ENCODE data around the gene FAM168B. TPM values are rescaled to one million over a fixed set of nuclear protein-coding genes. Genes with fewer than 3 reads are reported as not detected.
"Not testable (repeated sequence)": the region's sequence is repeated elsewhere in the genome, so short reads cannot be mapped to it uniquely, and the experiment has no call there.

Gene FAM168B
- total RNA-seq, 2 donors from 2014 or later: 97.8 to 124 TPM

DNA sequence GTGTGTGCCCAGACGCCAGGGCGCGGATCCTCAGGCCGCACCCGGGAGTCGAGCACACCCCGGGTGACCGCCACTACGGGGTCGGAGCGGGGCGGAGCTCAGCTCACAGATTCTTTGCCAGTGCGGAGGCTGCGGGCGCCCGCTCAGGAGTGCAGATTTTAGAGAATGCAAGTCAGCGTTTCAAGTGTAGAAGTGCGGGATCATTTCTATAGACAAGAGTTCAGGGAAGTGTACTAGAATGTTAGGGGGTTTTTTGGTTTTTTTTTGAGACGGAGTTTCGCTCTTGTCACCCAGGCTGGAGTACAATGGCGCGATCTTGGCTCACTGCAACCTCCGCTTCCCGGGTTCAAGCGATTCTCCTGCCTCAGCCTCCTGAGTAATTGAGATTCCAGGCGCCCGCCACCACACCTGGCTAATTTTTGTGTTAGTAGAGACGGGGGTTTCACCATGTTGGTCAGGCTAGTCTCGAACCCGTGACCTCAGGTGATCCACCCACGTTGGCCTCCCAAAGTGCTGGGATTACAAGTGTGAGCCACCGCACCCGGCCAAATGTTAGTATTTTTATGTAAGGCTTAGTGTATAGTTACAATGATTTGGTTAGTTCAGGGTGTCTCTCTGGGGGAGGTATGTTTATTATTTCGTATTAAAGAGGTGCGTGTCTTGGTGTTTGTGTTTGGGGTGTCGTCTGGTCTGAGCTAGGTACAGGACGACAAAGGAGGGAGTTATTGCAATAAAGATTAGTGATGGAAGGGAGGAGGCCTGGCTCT is 619 bp upstream of the FAM168B start:
- no peak for DNase-seq (ENCODE audit: low spot score)
- H3K27me3 ChIP-seq: no peaks in the 10 kb centered on the region
- peak overlapping the region; percentile 65 to 71 for H3K4me3 ChIP-seq
- peak overlapping the region; percentile 91 to 93 for H3K27ac ChIP-seq
- peaks cover 10% of the 10 kb centered on the region for H3K36me3 ChIP-seq
- TF ChIP-seq, protein P1, sequence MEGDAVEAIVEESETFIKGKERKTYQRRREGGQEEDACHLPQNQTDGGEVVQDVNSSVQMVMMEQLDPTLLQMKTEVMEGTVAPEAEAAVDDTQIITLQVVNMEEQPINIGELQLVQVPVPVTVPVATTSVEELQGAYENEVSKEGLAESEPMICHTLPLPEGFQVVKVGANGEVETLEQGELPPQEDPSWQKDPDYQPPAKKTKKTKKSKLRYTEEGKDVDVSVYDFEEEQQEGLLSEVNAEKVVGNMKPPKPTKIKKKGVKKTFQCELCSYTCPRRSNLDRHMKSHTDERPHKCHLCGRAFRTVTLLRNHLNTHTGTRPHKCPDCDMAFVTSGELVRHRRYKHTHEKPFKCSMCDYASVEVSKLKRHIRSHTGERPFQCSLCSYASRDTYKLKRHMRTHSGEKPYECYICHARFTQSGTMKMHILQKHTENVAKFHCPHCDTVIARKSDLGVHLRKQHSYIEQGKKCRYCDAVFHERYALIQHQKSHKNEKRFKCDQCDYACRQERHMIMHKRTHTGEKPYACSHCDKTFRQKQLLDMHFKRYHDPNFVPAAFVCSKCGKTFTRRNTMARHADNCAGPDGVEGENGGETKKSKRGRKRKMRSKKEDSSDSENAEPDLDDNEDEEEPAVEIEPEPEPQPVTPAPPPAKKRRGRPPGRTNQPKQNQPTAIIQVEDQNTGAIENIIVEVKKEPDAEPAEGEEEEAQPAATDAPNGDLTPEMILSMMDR (IDR thresholded peaks at IDR 0.05): peak in 1 of 2 donors; percentile 1
- H3K9me3 ChIP-seq: no peaks in the 10 kb centered on the region
- H3K4me1 ChIP-seq: peaks cover 0 to 20% of the 10 kb centered on the region in 2 donors

DNA sequence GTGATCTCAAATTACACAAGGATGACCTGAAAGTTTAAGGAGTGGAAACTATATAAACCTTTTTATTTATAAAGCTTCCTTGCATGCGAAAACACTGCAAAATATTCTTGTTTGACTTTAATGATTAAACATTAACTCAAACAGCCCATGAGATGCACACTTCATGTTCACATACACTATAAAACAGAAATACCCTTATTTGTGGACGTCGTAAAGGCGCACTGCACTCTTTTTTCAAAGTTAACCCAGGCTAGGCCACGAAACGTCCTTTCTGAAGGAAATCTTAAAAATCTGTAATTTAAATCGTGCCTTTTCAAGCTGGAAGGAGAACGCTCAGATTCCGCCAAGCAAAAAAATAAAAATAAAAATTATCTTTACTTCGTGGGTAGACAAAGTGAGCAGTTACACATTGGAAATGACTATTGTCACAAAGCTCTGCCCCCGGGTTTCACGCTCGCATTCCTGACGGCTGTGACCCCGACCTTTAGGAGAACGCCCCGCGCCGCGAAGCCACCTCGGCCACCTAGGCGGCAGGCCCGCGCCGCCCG is 728 bp downstream of the FAM168B start:
- TF ChIP-seq, protein P1 (IDR thresholded peaks at IDR 0.05): no peak
- H3K27ac ChIP-seq: peak overlapping the region; percentile 91 to 93
- H3K9me3 ChIP-seq: no peaks in the 10 kb centered on the region
- H3K4me1 ChIP-seq: peaks cover 0 to 20% of the 10 kb centered on the region in 2 donors
- H3K27me3 ChIP-seq: no peaks in the 10 kb centered on the region
- H3K4me3 ChIP-seq: peak overlapping the region; percentile 65 to 71
- no peak for DNase-seq (ENCODE audit: low spot score)
- peaks cover 17% of the 10 kb centered on the region for H3K36me3 ChIP-seq

DNA sequence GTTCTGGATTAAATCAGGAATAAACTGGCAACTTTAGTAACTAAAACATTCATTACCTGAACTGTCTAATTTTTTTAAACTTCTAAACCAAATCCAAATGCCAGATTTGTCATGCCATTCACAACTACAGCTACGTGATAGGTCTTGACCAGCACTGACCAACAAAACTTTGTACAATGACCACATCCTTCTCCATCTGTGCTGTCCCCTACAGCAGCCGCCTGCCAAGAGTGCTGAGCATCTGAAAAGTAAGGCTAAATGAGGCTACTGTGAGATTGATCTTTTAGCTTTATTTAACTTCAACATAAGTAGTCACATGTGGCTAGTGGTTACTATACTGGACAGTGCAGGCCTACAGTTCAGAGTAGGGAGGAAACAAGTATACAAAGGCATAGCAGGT is 7.6 kb downstream of the FAM168B start:
- H3K27ac ChIP-seq: no peak overlapping the region
- H3K4me3 ChIP-seq: no peak overlapping the region
- H3K9me3 ChIP-seq: no peaks in the 10 kb centered on the region
- DNase-seq (ENCODE audit: low spot score): no peak
- TF ChIP-seq, protein P1 (IDR thresholded peaks at IDR 0.05): no peak
- H3K36me3 ChIP-seq: peaks cover 34% of the 10 kb centered on the region
- no peaks in the 10 kb centered on the region for H3K27me3 ChIP-seq
- peaks cover 0 to 38% of the 10 kb centered on the region in 2 donors for H3K4me1 ChIP-seq

- Histone ChIP-seq H3K9me3 (no peaks in the 10 kb centered on the region), H3K36me3 (peaks cover 54% of the 10 kb centered on the region), H3K27me3 (no peaks in the 10 kb centered on the region), H3K27ac (no peak overlapping the region), H3K4me3 (no peak overlapping the region), H3K4me1 (peaks cover 0 to 43% of the 10 kb centered on the region in 2 donors)
- DNase-seq (ENCODE audit: low spot score): no peak
- TF ChIP-seq, protein P1 (IDR thresholded peaks at IDR 0.05): no peak
These were observed 12.1 kb downstream of the FAM168B start for GRCh38 chr2:131081190-131081589.

- not testable (repeated sequence) for H3K9me3 ChIP-seq; H3K4me3 ChIP-seq; DNase-seq (ENCODE audit: low spot score); H3K27ac ChIP-seq; H3K27me3 ChIP-seq
- peaks cover 61% of the 10 kb centered on the region for H3K36me3 ChIP-seq
- peaks cover 0 to 33% of the 10 kb centered on the region in 2 donors for H3K4me1 ChIP-seq
These were observed 13.3 kb downstream of the FAM168B start for GRCh38 chr2:131079931-131080330.

GRCh38 chr2:131077966-131078365 is 15.3 kb downstream of the FAM168B start:
- H3K9me3 ChIP-seq: no peaks in the 10 kb centered on the region
- peaks cover 73% of the 10 kb centered on the region for H3K36me3 ChIP-seq
- H3K27me3 ChIP-seq: no peaks in the 10 kb centered on the region
- H3K4me1 ChIP-seq: peaks cover 0 to 32% of the 10 kb centered on the region in 2 donors
- no peak for DNase-seq (ENCODE audit: low spot score)
- no peak overlapping the region for H3K27ac ChIP-seq
- no peak overlapping the region for H3K4me3 ChIP-seq
- TF ChIP-seq, protein P1 (IDR thresholded peaks at IDR 0.05): no peak
